GM12864 (cell line): ENCODE measurements around the gene RUNDC3A.
A peak's percentile ranks its signal among the peaks of the same experiment; 100 is the strongest.

Experiments used
- DNase-seq: peaks from one replicate; pipeline ENCODE4 v3.0.0-alpha.2; 2011; ENCODE audit warnings: low read depth
- H3K4me3 ChIP-seq: 2 replicates; pipeline ENCODE4 v1.5.1; 2011; ENCODE audit warnings: mild to moderate bottlenecking, low read depth, low read length, control low read depth
- CTCF ChIP-seq: IDR thresholded peaks from 2 replicates; pipeline ENCODE4 v1.5.1; 2011; ENCODE audit warnings: low read depth, mild to moderate bottlenecking, moderate library complexity, low read length, control low read depth, inconsistent platforms; ENCODE audit errors: missing control alignments

RUNDC3A gene

GRCh38 chr17:44273607-44274006 lies 34.8 kb upstream of the RUNDC3A start:
- TF ChIP-seq CTCF, result no peak
- no peak overlapping the region for H3K4me3 ChIP-seq
- DNase-seq, result no peak

- TF ChIP-seq CTCF, result no peak
- H3K4me3 ChIP-seq, result no peak overlapping the region
- no peak for DNase-seq
Observed at GRCh38 chr17:44277976-44278375, 30.4 kb upstream of the RUNDC3A start.

GRCh38 chr17:44279346-44279665 lies 29.1 kb upstream of the RUNDC3A start:
- TF ChIP-seq CTCF, result no peak
- no peak for DNase-seq
- no peak overlapping the region for H3K4me3 ChIP-seq

- no peak for TF ChIP-seq CTCF
- H3K4me3 ChIP-seq, result no peak overlapping the region
- peak; percentile 39 for DNase-seq
Observed at GRCh38 chr17:44279666-44280391, 28.6 kb upstream of the RUNDC3A start.

- DNase-seq, result no peak
- no peak for TF ChIP-seq CTCF
- no peak overlapping the region for H3K4me3 ChIP-seq
Observed at GRCh38 chr17:44280392-44280937, 27.9 kb upstream of the RUNDC3A start.

- DNase-seq, result no peak
- no peak overlapping the region for H3K4me3 ChIP-seq
- TF ChIP-seq CTCF, result no peak
Observed at GRCh38 chr17:44281570-44281969, 26.8 kb upstream of the RUNDC3A start.

GRCh38 chr17:44282264-44282663 lies 26.1 kb upstream of the RUNDC3A start:
- no peak for DNase-seq
- TF ChIP-seq CTCF, result no peak
- H3K4me3 ChIP-seq, result no peak overlapping the region
